Tibial nerve (tissue), 4 donors: ENCODE measurements around the gene TATDN2. TPM values are rescaled to one million over a fixed set of nuclear protein-coding genes. Genes with fewer than 3 reads are reported as not detected.
"Not testable (repeated sequence)": the region's sequence is repeated elsewhere in the genome, so short reads cannot be mapped to it uniquely, and the experiment has no call there.

Source experiments
- DNase-seq, 2 donors: peaks; one replicate each; pipeline ENCODE4 v3.0.0-alpha.2; 2019; ENCODE audit warnings: low spot score in 2 of 2
- H3K27ac ChIP-seq, 4 donors: fragments of 200-600 bp; sonication (generic) in 3 of 4; one replicate each; pipeline ENCODE4 v1.5.1; 2017 to 2019; ENCODE audit warnings: mild to moderate bottlenecking in 1 of 4
- H3K27me3 ChIP-seq, 2 donors: fragments of 200-600 bp; sonication (generic) in 1 of 2; one replicate each; pipeline versions ENCODE4 v1.5.1 to v1.6.0; 2017 to 2019
- H3K36me3 ChIP-seq, 3 donors: fragments of 200-600 bp; sonication (generic); one replicate each; pipeline ENCODE4 v1.5.1; 2018 to 2019
- H3K4me1 ChIP-seq, 4 donors: fragments of 200-600 bp; sonication (generic) in 3 of 4; one replicate each; pipeline ENCODE4 v1.5.1; 2017 to 2019
- H3K4me3 ChIP-seq, 4 donors: fragments of 200-600 bp; sonication (generic) in 3 of 4; one replicate each; pipeline ENCODE4 v1.5.1; 2017 to 2019; ENCODE audit warnings: mild to moderate bottlenecking in 1 of 4, moderate library complexity in 1 of 4
- H3K9me3 ChIP-seq, 4 donors: fragments of 200-600 bp; sonication (generic) in 3 of 4; one replicate each; pipeline ENCODE4 v1.5.1; 2017 to 2019
- EP300 ChIP-seq, 2 donors: sonication (generic); formaldehyde crosslinking; IDR thresholded peaks; one replicate each; pipeline ENCODE4 v1.6.1; 2017; ENCODE audit warnings: antibody characterized with exemption in 2 of 2, mild to moderate bottlenecking in 1 of 2
- POLR2A ChIP-seq, 2 donors: fragments of 450-650 bp; IDR thresholded peaks; one replicate each; pipeline ENCODE4 v1.6.1; 2017; ENCODE audit warnings: antibody characterized with exemption in 2 of 2, mild to moderate bottlenecking in 2 of 2, moderate library complexity in 2 of 2
- WGBS, 2 donors: methylation state at CpG; one replicate each; pipeline ENCODE4 v1.1.5; 2018; 5-methylcytosine and 5-hydroxymethylcytosine counted together
- total RNA-seq, 4 donors: library from RNA; depleted of rRNA; stranded (reverse); fragments of >200 nt; gene quantifications; one replicate each; pipeline ENCODE4 v1.1.0, GENCODE V29; 2016
- TF ChIP-seq, protein P1 (sequence below), 5 experiments: fragments of 200-600 bp in 3 of 5; fragments of 450-650 bp in 2 of 5; sonication (generic) in 3 of 5; IDR thresholded peaks; one replicate each; pipeline ENCODE4 v1.5.1; 2016 to 2019; ENCODE audit warnings: antibody characterized with exemption in 5 of 5, mild to moderate bottlenecking in 3 of 5, moderate library complexity in 2 of 5

Gene TATDN2
- total RNA-seq, 4 donors from 2014 or later, result 21.2 to 28.9 (median 28.5) TPM

DNA sequence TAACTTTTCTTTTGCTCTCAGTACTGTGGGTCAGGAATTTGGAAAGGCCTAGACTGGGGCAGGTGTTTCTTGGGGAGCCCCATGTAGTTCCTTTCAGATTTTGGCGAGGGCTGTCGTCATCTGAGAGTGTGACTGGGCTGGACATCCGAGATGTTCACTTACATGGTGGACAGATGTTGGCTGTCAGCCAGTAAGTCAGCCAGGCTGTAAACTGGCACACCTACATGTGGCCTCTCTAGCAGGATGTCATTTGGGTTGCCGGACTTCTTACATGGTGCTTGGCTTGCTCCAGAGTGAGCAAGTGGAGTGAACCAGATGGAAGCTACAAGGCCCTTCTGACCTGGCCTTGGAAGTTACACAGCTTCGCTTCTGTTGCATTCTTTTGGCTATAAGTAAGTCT, 20.7 kb downstream of the TATDN2 start:
- no peaks in the 10 kb centered on the region for H3K9me3 ChIP-seq
- H3K27ac ChIP-seq, result no peak overlapping the region
- no peak overlapping the region for H3K4me3 ChIP-seq
- 94 to 95% methylated on average over 4 to 5 of the region's 5 CpGs for WGBS, 2 donors
- H3K4me1 ChIP-seq, result peaks cover 0 to 35% (median 9%) of the 10 kb centered on the region in 4 donors
- no peak for DNase-seq
- H3K27me3 ChIP-seq, result no peaks in the 10 kb centered on the region
- TF ChIP-seq EP300 (IDR thresholded peaks at IDR 0.05) (no peak), POLR2A (IDR thresholded peaks at IDR 0.05) (no peak)
- TF ChIP-seq, protein P1, sequence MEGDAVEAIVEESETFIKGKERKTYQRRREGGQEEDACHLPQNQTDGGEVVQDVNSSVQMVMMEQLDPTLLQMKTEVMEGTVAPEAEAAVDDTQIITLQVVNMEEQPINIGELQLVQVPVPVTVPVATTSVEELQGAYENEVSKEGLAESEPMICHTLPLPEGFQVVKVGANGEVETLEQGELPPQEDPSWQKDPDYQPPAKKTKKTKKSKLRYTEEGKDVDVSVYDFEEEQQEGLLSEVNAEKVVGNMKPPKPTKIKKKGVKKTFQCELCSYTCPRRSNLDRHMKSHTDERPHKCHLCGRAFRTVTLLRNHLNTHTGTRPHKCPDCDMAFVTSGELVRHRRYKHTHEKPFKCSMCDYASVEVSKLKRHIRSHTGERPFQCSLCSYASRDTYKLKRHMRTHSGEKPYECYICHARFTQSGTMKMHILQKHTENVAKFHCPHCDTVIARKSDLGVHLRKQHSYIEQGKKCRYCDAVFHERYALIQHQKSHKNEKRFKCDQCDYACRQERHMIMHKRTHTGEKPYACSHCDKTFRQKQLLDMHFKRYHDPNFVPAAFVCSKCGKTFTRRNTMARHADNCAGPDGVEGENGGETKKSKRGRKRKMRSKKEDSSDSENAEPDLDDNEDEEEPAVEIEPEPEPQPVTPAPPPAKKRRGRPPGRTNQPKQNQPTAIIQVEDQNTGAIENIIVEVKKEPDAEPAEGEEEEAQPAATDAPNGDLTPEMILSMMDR (IDR thresholded peaks at IDR 0.05), result no peak
- H3K36me3 ChIP-seq, result peaks cover 0 to 51% (median 2%) of the 10 kb centered on the region in 3 donors

DNA sequence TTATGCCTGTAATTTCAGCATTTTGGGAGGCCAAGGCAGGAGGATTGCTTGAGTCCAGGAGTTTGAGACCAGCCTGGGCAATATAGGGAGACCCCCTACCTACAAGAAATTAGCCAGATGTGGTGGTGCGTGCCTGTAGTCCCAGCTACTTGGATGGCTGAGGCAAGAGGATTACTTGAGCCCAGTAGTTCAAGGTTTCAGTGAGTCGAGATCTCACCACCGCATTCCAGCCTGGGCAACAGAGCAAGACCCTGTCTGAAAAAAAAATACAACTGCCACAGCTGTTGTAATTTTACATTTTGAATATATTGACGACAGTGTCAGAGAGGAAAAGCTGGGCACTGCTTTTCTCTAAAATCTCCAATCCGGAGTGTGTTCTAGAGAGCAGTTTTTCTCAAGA, 21.2 kb downstream of the TATDN2 start:
- TF ChIP-seq EP300 (IDR thresholded peaks at IDR 0.05), result no peak
- no peak for TF ChIP-seq POLR2A (IDR thresholded peaks at IDR 0.05)
- TF ChIP-seq, protein P1 (IDR thresholded peaks at IDR 0.05), result no peak
- Histone ChIP-seq H3K27me3 (no peaks in the 10 kb centered on the region), H3K9me3 (no peaks in the 10 kb centered on the region), H3K27ac (no peak overlapping the region), H3K4me3 (no peak overlapping the region), H3K36me3 (peaks cover 0 to 49% (median 2%) of the 10 kb centered on the region in 3 donors), H3K4me1 (peaks cover 0 to 36% (median 11%) of the 10 kb centered on the region in 4 donors)
- 95 to 98% methylated on average over 5 of the region's 5 CpGs for WGBS, 2 donors
- DNase-seq, result no peak

DNA sequence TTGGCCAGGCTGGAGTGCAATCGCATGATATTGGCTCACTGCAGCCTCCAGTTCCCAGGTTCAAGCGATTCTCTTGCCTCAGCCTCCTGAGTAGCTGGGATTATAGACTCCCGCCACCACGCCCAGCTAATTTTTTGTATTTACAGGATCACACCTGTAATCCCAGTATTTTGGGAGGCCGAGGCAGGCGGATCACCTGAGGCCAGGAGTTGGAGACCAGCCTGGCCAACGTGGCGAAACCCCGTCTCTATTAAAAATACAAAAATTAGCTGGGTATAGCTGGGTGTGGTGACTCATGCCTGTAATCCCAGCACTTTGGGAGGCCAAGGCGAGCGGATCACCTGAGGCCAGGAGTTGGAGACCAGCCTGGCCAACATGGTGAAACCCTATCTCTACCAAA, 24.2 kb downstream of the TATDN2 start:
- DNase-seq, H3K4me3 ChIP-seq, H3K27ac ChIP-seq, H3K9me3 ChIP-seq, H3K27me3 ChIP-seq: not testable (repeated sequence)
- peaks cover 0 to 57% (median 2%) of the 10 kb centered on the region in 3 donors for H3K36me3 ChIP-seq
- H3K4me1 ChIP-seq, result peaks cover 0 to 35% (median 11%) of the 10 kb centered on the region in 4 donors
- 97% methylated on average over 11 of the region's 11 CpGs for WGBS, 2 donors

DNA sequence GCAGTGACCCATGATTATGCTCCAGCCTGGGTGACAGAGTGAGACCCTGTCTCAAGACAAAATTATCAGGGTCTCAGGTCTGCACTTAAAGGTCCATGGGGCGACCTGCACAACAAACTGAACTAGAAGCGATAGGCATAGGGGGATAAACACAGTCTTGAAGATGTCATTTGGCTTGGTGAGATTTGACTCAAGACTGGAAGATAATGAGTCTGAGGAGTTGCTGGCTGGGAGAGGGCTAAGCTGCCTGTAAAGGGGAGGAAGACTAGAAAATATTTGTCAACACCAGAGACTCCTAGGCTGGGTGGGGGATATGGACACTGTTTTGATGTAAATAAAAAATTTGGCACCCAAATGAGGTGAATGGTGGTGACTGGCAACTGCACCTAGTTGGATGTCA, 24.7 kb downstream of the TATDN2 start:
- H3K4me1 ChIP-seq, result peaks cover 0 to 31% (median 11%) of the 10 kb centered on the region in 4 donors
- no peak for DNase-seq
- no peaks in the 10 kb centered on the region for H3K9me3 ChIP-seq
- no peaks in the 10 kb centered on the region for H3K27me3 ChIP-seq
- no peak overlapping the region for H3K4me3 ChIP-seq
- H3K27ac ChIP-seq, result no peak overlapping the region
- peaks cover 0 to 62% (median 4%) of the 10 kb centered on the region in 3 donors for H3K36me3 ChIP-seq
- WGBS, 2 donors, result 92 to 94% methylated on average over 2 of the region's 2 CpGs
- TF ChIP-seq EP300 (IDR thresholded peaks at IDR 0.05) (no peak), POLR2A (IDR thresholded peaks at IDR 0.05) (no peak)
- TF ChIP-seq, protein P1 (IDR thresholded peaks at IDR 0.05), result no peak

DNA sequence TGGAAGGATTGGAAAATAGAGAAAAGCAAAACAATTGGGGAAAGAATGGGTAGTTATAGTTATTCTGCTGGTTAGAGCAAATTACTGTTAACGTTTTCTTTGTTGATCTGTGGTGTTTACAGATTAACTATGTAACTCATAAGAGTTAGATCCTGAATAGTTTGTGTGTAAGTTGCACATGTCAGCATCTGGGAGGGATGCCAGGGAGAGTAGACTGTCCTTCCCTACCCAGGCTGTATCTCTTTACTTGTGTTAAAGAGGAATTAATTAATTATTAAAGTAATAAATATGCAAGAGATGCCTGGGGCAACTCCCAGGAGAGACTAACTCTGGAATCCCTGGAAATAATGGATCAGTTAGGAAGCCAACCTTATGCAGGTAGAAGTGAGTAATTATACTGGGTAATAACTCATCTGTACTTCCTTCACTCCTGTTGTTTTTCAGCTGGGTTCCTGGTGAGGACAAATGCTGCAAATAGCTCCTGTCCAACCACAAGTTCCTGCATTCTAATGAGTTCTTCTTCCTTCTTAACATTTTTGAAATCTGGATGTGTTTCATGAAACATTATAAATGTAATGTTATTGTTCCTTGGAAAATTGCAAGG, 25.5 kb downstream of the TATDN2 start:
- H3K27ac ChIP-seq, result no peak overlapping the region
- 32 to 33% methylated on average over 1 of the region's 1 CpG for WGBS, 2 donors
- TF ChIP-seq POLR2A (IDR thresholded peaks at IDR 0.05), result no peak
- no peaks in the 10 kb centered on the region for H3K9me3 ChIP-seq
- no peaks in the 10 kb centered on the region for H3K27me3 ChIP-seq
- no peak for DNase-seq
- peaks cover 0 to 70% (median 13%) of the 10 kb centered on the region in 3 donors for H3K36me3 ChIP-seq
- no peak overlapping the region for H3K4me3 ChIP-seq
- peaks cover 0 to 25% (median 11%) of the 10 kb centered on the region in 4 donors for H3K4me1 ChIP-seq

DNA sequence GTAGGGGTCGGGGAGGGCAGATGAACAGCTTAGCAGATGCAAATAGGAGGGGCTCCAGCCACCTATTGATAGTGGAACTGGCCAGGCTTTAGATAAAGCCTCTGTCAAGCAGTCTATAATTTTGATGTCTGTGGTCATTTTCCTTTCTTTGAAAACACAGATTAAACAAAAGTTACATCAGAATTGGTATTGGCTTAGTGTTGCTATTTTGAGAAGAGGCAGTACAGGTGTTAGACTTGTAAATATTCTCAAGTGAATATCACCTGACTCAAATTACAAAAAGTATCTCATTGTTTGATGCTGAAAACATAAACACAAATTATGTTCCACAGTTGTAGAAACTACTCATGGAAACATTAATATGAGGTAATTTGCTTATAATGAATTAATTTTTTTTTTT, 26.3 kb downstream of the TATDN2 start:
- H3K36me3 ChIP-seq, result peaks cover 0 to 71% (median 16%) of the 10 kb centered on the region in 3 donors
- H3K27ac ChIP-seq, result no peak overlapping the region
- no peaks in the 10 kb centered on the region for H3K9me3 ChIP-seq
- 57 to 79% methylated on average over 1 of the region's 1 CpG for WGBS, 2 donors
- no peak overlapping the region for H3K4me3 ChIP-seq
- no peak for DNase-seq
- no peaks in the 10 kb centered on the region for H3K27me3 ChIP-seq
- TF ChIP-seq EP300 (IDR thresholded peaks at IDR 0.05) (no peak), POLR2A (IDR thresholded peaks at IDR 0.05) (no peak)
- TF ChIP-seq, protein P1 (IDR thresholded peaks at IDR 0.05), result no peak
- peaks cover 0 to 25% (median 11%) of the 10 kb centered on the region in 4 donors for H3K4me1 ChIP-seq
